DND-41 (cell line): ENCODE results near the gene ZNF746.
"Not testable (repeated sequence)": the region's sequence is repeated elsewhere in the genome, so short reads cannot be mapped to it uniquely, and the experiment has no call there.

Experiments used
- ATAC-seq: fragments of 200-7000 bp; cut with Tn5 transposase; 3 replicates; pipeline ENCODE4 v1.9.1; 2021; ENCODE audit warnings: low read depth; ENCODE audit not compliant: insufficient read depth
- DNase-seq: peaks from one replicate; pipeline ENCODE4 v3.0.0-alpha.2; 2020
- H2AFZ ChIP-seq: 2 replicates; pipeline ENCODE4 v1.6.0; 2012; ENCODE audit warnings: low read depth, low read length
- H3K27ac ChIP-seq: 2 replicates; pipeline ENCODE4 v1.5.1; 2012; ENCODE audit warnings: low read length, inconsistent platforms
- H3K27me3 ChIP-seq: fragments of 200-600 bp; sonication (generic); 2 replicates; pipeline ENCODE4 v1.6.0; 2012; ENCODE audit warnings: low read length, mild to moderate bottlenecking, inconsistent platforms; ENCODE audit not compliant: insufficient read depth, poor library complexity
- H3K36me3 ChIP-seq: 2 replicates; pipeline ENCODE4 v1.5.1; 2012; ENCODE audit warnings: low read length, inconsistent platforms; ENCODE audit not compliant: insufficient read depth
- H3K4me1 ChIP-seq: 2 replicates; pipeline ENCODE4 v1.5.1; 2012; ENCODE audit warnings: mild to moderate bottlenecking, low read length; ENCODE audit not compliant: insufficient read depth
- H3K4me2 ChIP-seq: 2 replicates; pipeline ENCODE4 v1.6.0; 2012; ENCODE audit warnings: mild to moderate bottlenecking, moderate library complexity, low read length, inconsistent platforms; ENCODE audit not compliant: insufficient read depth
- H3K4me3 ChIP-seq, 2 experiments: fragments of 200-600 bp in 1 of 2; shearing (Covaris generic) in 1 of 2; 2 replicates each; pipeline ENCODE4 v1.5.1; 2012 to 2016; ENCODE audit warnings: inconsistent platforms in 2 of 2, low read length in 2 of 2, mild to moderate bottlenecking in 2 of 2, low read depth in 1 of 2, moderate library complexity in 1 of 2
- H3K79me2 ChIP-seq: 2 replicates; pipeline ENCODE4 v1.6.0; 2012; ENCODE audit warnings: low read length, inconsistent platforms; ENCODE audit not compliant: insufficient read depth
- H3K9ac ChIP-seq: 2 replicates; pipeline ENCODE4 v1.6.0; 2012; ENCODE audit warnings: low read depth, mild to moderate bottlenecking, inconsistent platforms, low read length, moderate library complexity
- H3K9me3 ChIP-seq: 2 replicates; pipeline ENCODE4 v1.5.1; 2012; ENCODE audit warnings: low read length, moderate library complexity, mild to moderate bottlenecking, inconsistent platforms; ENCODE audit not compliant: insufficient read depth, severe bottlenecking
- H4K20me1 ChIP-seq: 2 replicates; pipeline ENCODE4 v1.6.0; 2012; ENCODE audit warnings: low read length; ENCODE audit not compliant: insufficient read depth
- CTCF ChIP-seq: IDR thresholded peaks from 2 replicates; pipeline ENCODE4 v1.5.1; 2012; ENCODE audit warnings: borderline replicate concordance, low read length, moderate library complexity, mild to moderate bottlenecking; ENCODE audit not compliant: poor library complexity, severe bottlenecking; ENCODE audit errors: extremely low read depth
- EZH2 ChIP-seq: IDR thresholded peaks from 3 replicates; pipeline ENCODE4 v1.6.1; 2012; ENCODE audit warnings: borderline replicate concordance, low read depth, mild to moderate bottlenecking, moderate library complexity, low read length, inconsistent platforms; ENCODE audit not compliant: severe bottlenecking

Gene ZNF746

DNA sequence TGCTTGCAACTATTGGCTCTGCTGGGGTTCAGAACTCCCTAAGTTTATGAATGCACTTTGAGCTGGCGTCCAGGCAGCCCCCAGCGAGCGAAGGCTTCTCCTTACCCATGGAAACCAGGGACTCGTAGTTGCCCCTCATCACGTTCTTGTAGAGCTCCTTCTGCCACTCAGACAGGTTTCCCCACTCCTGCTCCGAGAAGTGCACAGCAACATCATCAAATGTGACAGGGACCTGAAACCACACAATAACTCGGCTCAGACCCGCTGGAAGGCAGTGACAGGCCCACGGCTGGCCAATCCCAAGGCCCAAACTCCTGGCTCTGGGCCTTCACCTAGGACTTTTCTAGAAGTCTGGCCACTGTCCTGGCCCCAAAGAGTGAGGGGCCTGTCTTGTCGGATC lies 43.6 kb downstream of the ZNF746 start:
- no peak overlapping the region for H2AFZ ChIP-seq
- no peak overlapping the region for H3K9ac ChIP-seq
- no peaks in the 10 kb centered on the region for H3K27me3 ChIP-seq
- no peak overlapping the region for H3K27ac ChIP-seq
- no peak for ATAC-seq
- no peak overlapping the region for H3K4me2 ChIP-seq
- peaks cover 61% of the 10 kb centered on the region for H3K36me3 ChIP-seq
- no peaks in the 10 kb centered on the region for H3K9me3 ChIP-seq
- no peak for DNase-seq
- TF ChIP-seq EZH2 (no peak), CTCF (no peak)
- H3K4me3 ChIP-seq, result no peak overlapping the region
- H3K79me2 ChIP-seq, result peaks cover 25% of the 10 kb centered on the region
- H4K20me1 ChIP-seq, result peaks cover 8% of the 10 kb centered on the region
- H3K4me1 ChIP-seq, result peaks cover 10% of the 10 kb centered on the region

DNA sequence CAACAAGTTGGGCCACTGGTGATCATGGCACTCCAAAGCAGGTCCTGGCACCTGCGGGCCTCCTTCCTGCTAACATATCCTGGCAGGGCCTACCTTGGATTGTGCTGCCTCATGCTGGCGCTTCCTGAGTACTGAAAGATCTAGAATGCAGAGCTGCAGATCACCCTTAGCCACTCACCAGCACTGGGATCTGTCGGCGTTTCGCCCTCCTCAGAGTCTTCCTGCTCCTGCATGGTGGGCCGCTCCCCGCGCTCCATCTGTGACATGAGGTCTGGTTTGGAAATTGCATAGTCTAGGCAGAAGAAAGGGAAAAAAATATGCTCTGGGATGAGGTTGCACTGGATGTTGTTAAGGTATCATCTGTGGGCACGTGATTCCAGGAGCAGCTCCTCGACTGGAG lies 46.8 kb downstream of the ZNF746 start:
- Histone ChIP-seq H2AFZ (no peak overlapping the region), H3K36me3 (peaks cover 81% of the 10 kb centered on the region), H3K9ac (no peak overlapping the region), H4K20me1 (peaks cover 4% of the 10 kb centered on the region; the same call in 1 of the 2 replicates), H3K4me1 (no peaks in the 10 kb centered on the region), H3K9me3 (no peaks in the 10 kb centered on the region), H3K4me2 (no peak overlapping the region), H3K27ac (no peak overlapping the region), H3K27me3 (no peaks in the 10 kb centered on the region), H3K79me2 (no peaks in the 10 kb centered on the region), H3K4me3 (no peak overlapping the region)
- ATAC-seq (no peak), DNase-seq (no peak)
- TF ChIP-seq CTCF (peak; percentile 9), EZH2 (no peak)

GRCh38 chr7:149449897-149450296 lies 47.7 kb downstream of the ZNF746 start:
- TF ChIP-seq EZH2 (no peak), CTCF (no peak)
- H3K36me3 ChIP-seq, result peaks cover 78% of the 10 kb centered on the region

DNA sequence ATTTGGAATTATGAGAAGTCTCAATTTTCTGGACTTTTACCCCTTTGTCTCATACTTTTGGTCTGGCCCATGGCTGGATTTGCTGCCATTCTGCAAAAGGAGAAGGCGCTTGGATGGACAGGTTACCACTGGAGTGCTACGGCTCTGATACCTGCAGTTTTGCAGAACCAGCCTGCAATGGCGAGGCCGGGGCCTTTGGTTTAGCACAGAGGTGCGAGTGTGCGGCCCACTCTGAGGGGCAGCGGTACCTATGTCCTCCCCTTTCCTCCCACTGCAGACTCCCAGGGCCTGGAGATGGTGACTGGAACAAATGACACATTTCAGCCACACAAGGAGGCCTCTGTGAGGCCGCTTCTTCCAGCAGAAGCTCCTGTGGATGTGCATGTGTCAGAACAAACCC lies 48.6 kb downstream of the ZNF746 start:
- Histone ChIP-seq H4K20me1 (peaks cover 4% of the 10 kb centered on the region; the same call in 1 of the 2 replicates), H3K79me2 (no peaks in the 10 kb centered on the region), H3K9ac (no peak overlapping the region), H3K27ac (no peak overlapping the region), H3K27me3 (no peaks in the 10 kb centered on the region), H3K4me3 (no peak overlapping the region), H3K9me3 (no peaks in the 10 kb centered on the region), H2AFZ (no peak overlapping the region), H3K4me2 (no peak overlapping the region), H3K36me3 (peaks cover 74% of the 10 kb centered on the region), H3K4me1 (no peaks in the 10 kb centered on the region)
- DNase-seq (no peak), ATAC-seq (no peak)
- TF ChIP-seq EZH2, result no peak
- TF ChIP-seq CTCF, result no peak

More at GRCh38 chr7:149449897-149450296, 47.7 kb downstream of the ZNF746 start:
- peaks cover 4% of the 10 kb centered on the region; the same call in 1 of the 2 replicates for H4K20me1 ChIP-seq
- no peaks in the 10 kb centered on the region for H3K27me3 ChIP-seq
- H3K4me2 ChIP-seq, result no peak overlapping the region
- DNase-seq (no peak), ATAC-seq (no peak)
- no peak overlapping the region for H3K27ac ChIP-seq
- no peak overlapping the region for H3K4me3 ChIP-seq
- H3K4me1 ChIP-seq, result no peaks in the 10 kb centered on the region
- no peaks in the 10 kb centered on the region for H3K79me2 ChIP-seq
- H3K9ac ChIP-seq, result no peak overlapping the region
- no peaks in the 10 kb centered on the region for H3K9me3 ChIP-seq
- H2AFZ ChIP-seq, result no peak overlapping the region

GRCh38 chr7:149446026-149446425 lies 51.6 kb downstream of the ZNF746 start:
- not testable (repeated sequence) for H3K9ac ChIP-seq, H2AFZ ChIP-seq, H3K4me3 ChIP-seq, H3K79me2 ChIP-seq, H3K27me3 ChIP-seq, H3K9me3 ChIP-seq, H3K4me2 ChIP-seq, ATAC-seq, H4K20me1 ChIP-seq, H3K27ac ChIP-seq, DNase-seq, H3K4me1 ChIP-seq
- peaks cover 60% of the 10 kb centered on the region for H3K36me3 ChIP-seq
